ENCODE results near the gene NR4A1. TPM values are rescaled to one million over a fixed set of nuclear protein-coding genes. Genes with fewer than 3 reads are reported as not detected.

Gene NR4A1
- total and polyA plus RNA-seq, 9 of the 15 experiments (the other 6 are each of a cell fraction or from before 2014, with no cell fraction given) = 0.07 to 4.7 (median 1.9) TPM; not detected in 1

GRCh38 chr12:52069327-52070184 is 18.3 kb downstream of the NR4A1 start, which contains the start of gene ATG101 (continued):
- peak; percentile 60; the same call in 1 of the 2 replicates for TF ChIP-seq MYC (IDR thresholded peaks at IDR 0.05; ENCODE audit: low read depth, low read length)
- no peak for TF ChIP-seq MYC (CRISPR knock-in tag; IDR thresholded peaks at IDR 0.05; ENCODE audit: borderline replicate concordance, low read depth)
- peak; percentile 70 for TF ChIP-seq POLR2B (IDR thresholded peaks at IDR 0.05; ENCODE audit: low read depth, partially characterized antibody)
- peak; percentile 81; the same call in 1 of the 2 replicates for TF ChIP-seq XRCC5 (IDR thresholded peaks at IDR 0.05; ENCODE audit: low read depth, low read length)
- peak; percentile 85 to 100; a peak in 2 of 4 replicates for TF ChIP-seq BCLAF1 (IDR thresholded peaks at IDR 0.05; ENCODE audit: borderline replicate concordance in 1 of 2, control insufficient read depth in 1 of 2, low read depth in 2 of 2, low read length in 1 of 2)
- peak; percentile 78; the same call in 1 of the 2 replicates for TF ChIP-seq THRB (CRISPR knock-in tag; conservative IDR thresholded peaks at IDR 0.05)
- TF ChIP-seq POLR2AphosphoS5 (IDR thresholded peaks at IDR 0.05; ENCODE audit: control insufficient read depth, insufficient read depth, low read depth, low read length) = peak; percentile 70; the same call in 1 of the 2 replicates
- TF ChIP-seq KAT7 (CRISPR knock-in tag; IDR thresholded peaks at IDR 0.05; ENCODE audit: borderline replicate concordance) = peak; percentile 62; the same call in 1 of the 2 replicates
- TF ChIP-seq SLC30A9 (CRISPR knock-in tag; IDR thresholded peaks at IDR 0.05) = no peak
- peak in 1 of 2 experiments; percentile 51 for TF ChIP-seq AFF1 (IDR thresholded peaks at IDR 0.05; ENCODE audit: low read depth in 1 of 2, partially characterized antibody in 2 of 2)
- TF ChIP-seq RB1 (IDR thresholded peaks at IDR 0.05; ENCODE audit: low read depth) = peak; percentile 97; the same call in 1 of the 2 replicates
- TF ChIP-seq TCF7L2 (IDR thresholded peaks at IDR 0.05; ENCODE audit: low read depth, low read length) = peak; percentile 95
- TF ChIP-seq MXI1 (IDR thresholded peaks at IDR 0.05; ENCODE audit: low read depth, low read length) = peak; percentile 41; the same call in 1 of the 2 replicates
- TF ChIP-seq MTA3 (IDR thresholded peaks at IDR 0.05; ENCODE audit: borderline replicate concordance) = 0 out of 2 replicates have a peak, but pooled peaks have one; percentile 60
- TF ChIP-seq CREM (IDR thresholded peaks at IDR 0.05; ENCODE audit: low read depth) = peak; percentile 84
- TF ChIP-seq POLR2AphosphoS2 (IDR thresholded peaks at IDR 0.05; ENCODE audit: low read length) = no peak
- TF ChIP-seq EGR1 (conservative IDR thresholded peaks at IDR 0.05) = peak; percentile 99

Data from K562 (cell line).